Measurements from ENCODE around the gene DLGAP4.

DLGAP4 gene

DNA sequence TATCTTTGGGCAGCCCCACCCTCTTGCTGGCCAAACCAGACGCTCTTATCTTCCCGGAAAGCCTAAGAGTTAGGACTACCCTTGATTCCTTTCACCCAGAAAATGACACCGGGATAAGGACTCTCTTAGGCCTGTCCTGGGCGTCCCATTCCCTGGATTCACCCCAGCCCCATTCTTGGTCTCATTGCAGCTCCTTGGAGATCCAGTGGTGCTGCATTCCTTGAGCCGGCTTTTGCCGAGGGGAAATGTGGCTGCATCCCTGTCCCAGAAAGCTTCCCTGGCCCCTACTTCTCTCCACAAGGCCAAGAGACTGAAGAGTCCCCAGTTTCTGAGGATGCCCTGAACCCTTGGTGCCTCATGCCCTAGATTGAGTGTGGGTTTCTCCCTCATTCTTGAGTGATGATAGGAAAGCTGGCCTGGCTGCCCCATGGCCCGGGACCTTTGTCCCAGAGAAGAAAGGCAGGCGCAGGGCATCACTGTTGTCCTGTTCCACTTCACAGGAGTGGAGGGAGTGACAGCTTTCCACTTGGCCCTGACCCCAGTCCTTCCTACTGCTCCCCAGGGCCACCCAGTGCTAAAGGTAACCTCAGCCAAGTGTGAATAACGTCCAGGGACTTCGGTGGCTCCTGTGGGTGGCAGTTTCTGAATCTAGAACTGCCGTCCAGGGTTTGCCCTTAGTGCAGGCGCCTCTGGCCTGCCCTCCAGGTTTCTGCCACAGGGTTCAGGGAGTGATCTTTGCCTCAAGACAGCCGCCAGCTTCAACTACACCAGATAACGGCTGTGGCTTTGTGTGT, 192.4 kb downstream of the DLGAP4 start:
- Histone ChIP-seq H3K9me2 (replicated peaks; ENCODE audit: insufficient read depth, low read length) (no peaks in the 10 kb centered on the region), H3K9ac (ENCODE audit: low read length) (no peak overlapping the region), H3K36me3 (ENCODE audit: low read length) (no peaks in the 10 kb centered on the region), H2AFZ (ENCODE audit: low read depth, low read length, severe bottlenecking) (no peak overlapping the region), H3F3A (ENCODE audit: insufficient read depth) (no peaks in the 10 kb centered on the region), H3K4me3 (ENCODE audit: insufficient read depth, low read length, poor library complexity, severe bottlenecking) (no peak overlapping the region), H3K27me3 (ENCODE audit: low read length) (no peaks in the 10 kb centered on the region), H3K79me2 (ENCODE audit: insufficient read depth, low read length) (no peaks in the 10 kb centered on the region), H4K20me1 (ENCODE audit: low read depth, low read length) (no peaks in the 10 kb centered on the region), H3K27ac (ENCODE audit: low read depth, low read length) (no peak overlapping the region), H3K9me3 (ENCODE audit: insufficient read depth, low read length) (no peaks in the 10 kb centered on the region), H3K4me2 (ENCODE audit: low read depth, low read length, poor library complexity, severe bottlenecking) (no peak overlapping the region)
- TF ChIP-seq, protein P1, sequence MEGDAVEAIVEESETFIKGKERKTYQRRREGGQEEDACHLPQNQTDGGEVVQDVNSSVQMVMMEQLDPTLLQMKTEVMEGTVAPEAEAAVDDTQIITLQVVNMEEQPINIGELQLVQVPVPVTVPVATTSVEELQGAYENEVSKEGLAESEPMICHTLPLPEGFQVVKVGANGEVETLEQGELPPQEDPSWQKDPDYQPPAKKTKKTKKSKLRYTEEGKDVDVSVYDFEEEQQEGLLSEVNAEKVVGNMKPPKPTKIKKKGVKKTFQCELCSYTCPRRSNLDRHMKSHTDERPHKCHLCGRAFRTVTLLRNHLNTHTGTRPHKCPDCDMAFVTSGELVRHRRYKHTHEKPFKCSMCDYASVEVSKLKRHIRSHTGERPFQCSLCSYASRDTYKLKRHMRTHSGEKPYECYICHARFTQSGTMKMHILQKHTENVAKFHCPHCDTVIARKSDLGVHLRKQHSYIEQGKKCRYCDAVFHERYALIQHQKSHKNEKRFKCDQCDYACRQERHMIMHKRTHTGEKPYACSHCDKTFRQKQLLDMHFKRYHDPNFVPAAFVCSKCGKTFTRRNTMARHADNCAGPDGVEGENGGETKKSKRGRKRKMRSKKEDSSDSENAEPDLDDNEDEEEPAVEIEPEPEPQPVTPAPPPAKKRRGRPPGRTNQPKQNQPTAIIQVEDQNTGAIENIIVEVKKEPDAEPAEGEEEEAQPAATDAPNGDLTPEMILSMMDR (IDR thresholded peaks at IDR 0.05; ENCODE audit: insufficient read depth, low read length, poor library complexity, severe bottlenecking): no peak
- no peak for TF ChIP-seq EZH2phosphoT487 (conservative IDR thresholded peaks at IDR 0.05; ENCODE audit: low read length)

DNA sequence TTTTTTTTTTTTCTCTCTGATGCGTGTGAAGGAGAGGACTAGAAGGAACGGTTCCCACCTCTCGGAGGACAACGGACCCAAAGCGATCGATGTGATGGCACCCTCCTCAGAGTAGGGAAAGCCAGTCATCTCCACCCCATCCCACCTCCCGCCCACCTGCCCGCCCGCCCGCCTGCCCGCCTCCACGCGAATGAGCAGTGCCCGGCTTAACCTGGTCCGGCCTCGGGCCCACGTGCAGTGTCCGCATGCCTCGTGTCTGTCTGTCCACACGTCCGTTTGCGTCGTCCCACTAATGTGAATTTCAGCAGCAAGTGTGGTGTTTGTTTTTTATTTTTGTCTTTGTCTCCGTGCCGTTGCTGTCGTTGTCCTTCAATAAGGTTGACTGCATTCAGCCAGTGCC, 193.1 kb downstream of the DLGAP4 start:
- Histone ChIP-seq H3K27me3 (ENCODE audit: low read length) (no peaks in the 10 kb centered on the region), H3K79me2 (ENCODE audit: insufficient read depth, low read length) (no peaks in the 10 kb centered on the region), H3K9ac (ENCODE audit: low read length) (no peak overlapping the region), H2AFZ (ENCODE audit: low read depth, low read length, severe bottlenecking) (no peak overlapping the region), H3K4me2 (ENCODE audit: low read depth, low read length, poor library complexity, severe bottlenecking) (no peak overlapping the region), H3K9me2 (replicated peaks; ENCODE audit: insufficient read depth, low read length) (no peaks in the 10 kb centered on the region), H4K20me1 (ENCODE audit: low read depth, low read length) (no peaks in the 10 kb centered on the region), H3K9me3 (ENCODE audit: insufficient read depth, low read length) (no peaks in the 10 kb centered on the region), H3F3A (ENCODE audit: insufficient read depth) (no peaks in the 10 kb centered on the region), H3K27ac (ENCODE audit: low read depth, low read length) (no peak overlapping the region), H3K36me3 (ENCODE audit: low read length) (no peaks in the 10 kb centered on the region), H3K4me3 (ENCODE audit: insufficient read depth, low read length, poor library complexity, severe bottlenecking) (no peak overlapping the region)
- TF ChIP-seq EZH2phosphoT487 (conservative IDR thresholded peaks at IDR 0.05; ENCODE audit: low read length): no peak
- TF ChIP-seq, protein P1 (IDR thresholded peaks at IDR 0.05; ENCODE audit: insufficient read depth, low read length, poor library complexity, severe bottlenecking): no peak

DNA sequence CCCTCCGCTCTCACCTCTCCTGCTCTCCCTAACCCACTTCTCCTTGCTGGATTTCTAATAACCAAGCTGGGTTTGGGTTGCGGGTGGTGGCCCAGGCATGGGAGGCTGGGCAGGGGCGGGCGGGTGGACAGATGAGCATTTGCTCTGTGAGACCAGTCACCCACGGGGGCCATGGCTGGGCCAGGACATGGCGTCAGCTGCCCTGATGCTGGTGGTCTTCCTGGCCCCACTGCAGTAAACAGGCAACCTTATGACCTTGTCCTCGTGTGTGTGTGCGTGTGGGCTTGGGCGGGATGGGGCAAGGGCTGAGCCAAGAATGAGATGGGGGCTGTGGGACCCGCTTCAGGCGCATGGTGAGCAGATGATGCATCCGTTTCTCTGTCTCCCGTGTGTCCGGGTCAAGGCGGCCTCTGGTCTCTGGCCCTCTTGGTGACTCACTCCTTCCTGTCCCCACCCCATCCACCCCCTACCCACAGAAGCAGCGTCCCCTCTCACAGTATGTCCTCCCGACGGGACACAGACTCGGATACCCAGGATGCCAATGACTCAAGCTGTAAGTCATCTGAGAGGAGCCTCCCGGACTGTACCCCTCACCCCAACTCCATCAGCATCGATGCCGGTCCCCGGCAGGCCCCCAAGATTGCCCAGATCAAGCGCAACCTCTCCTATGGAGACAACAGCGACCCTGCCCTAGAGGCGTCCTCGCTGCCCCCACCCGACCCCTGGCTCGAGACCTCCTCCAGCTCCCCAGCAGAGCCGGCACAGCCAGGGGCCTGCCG, 193.8 kb downstream of the DLGAP4 start:
- Histone ChIP-seq H3K79me2 (ENCODE audit: insufficient read depth, low read length) (no peaks in the 10 kb centered on the region), H3K27ac (ENCODE audit: low read depth, low read length) (no peak overlapping the region), H3K9me2 (replicated peaks; ENCODE audit: insufficient read depth, low read length) (no peaks in the 10 kb centered on the region), H3K4me3 (ENCODE audit: insufficient read depth, low read length, poor library complexity, severe bottlenecking) (no peak overlapping the region), H3K27me3 (ENCODE audit: low read length) (no peaks in the 10 kb centered on the region), H3K9me3 (ENCODE audit: insufficient read depth, low read length) (no peaks in the 10 kb centered on the region), H3K9ac (ENCODE audit: low read length) (no peak overlapping the region), H3K36me3 (ENCODE audit: low read length) (no peaks in the 10 kb centered on the region), H2AFZ (ENCODE audit: low read depth, low read length, severe bottlenecking) (no peak overlapping the region), H3K4me2 (ENCODE audit: low read depth, low read length, poor library complexity, severe bottlenecking) (no peak overlapping the region), H3F3A (ENCODE audit: insufficient read depth) (no peaks in the 10 kb centered on the region), H4K20me1 (ENCODE audit: low read depth, low read length) (no peaks in the 10 kb centered on the region)
- TF ChIP-seq, protein P1 (IDR thresholded peaks at IDR 0.05; ENCODE audit: insufficient read depth, low read length, poor library complexity, severe bottlenecking): no peak
- TF ChIP-seq EZH2phosphoT487 (conservative IDR thresholded peaks at IDR 0.05; ENCODE audit: low read length): no peak
